Activated CD4-positive, alpha-beta T cell treated with anti-CD3 and anti-CD28 coated beads, Interleukin-2, amount 50 U/mL, for 1 hour (primary cell): ENCODE measurements around the gene GPRIN1.

Experiments
- DNase-seq: peaks from one replicate; pipeline ENCODE4 v3.0.0-alpha.2; 2020

GPRIN1 gene

DNA sequence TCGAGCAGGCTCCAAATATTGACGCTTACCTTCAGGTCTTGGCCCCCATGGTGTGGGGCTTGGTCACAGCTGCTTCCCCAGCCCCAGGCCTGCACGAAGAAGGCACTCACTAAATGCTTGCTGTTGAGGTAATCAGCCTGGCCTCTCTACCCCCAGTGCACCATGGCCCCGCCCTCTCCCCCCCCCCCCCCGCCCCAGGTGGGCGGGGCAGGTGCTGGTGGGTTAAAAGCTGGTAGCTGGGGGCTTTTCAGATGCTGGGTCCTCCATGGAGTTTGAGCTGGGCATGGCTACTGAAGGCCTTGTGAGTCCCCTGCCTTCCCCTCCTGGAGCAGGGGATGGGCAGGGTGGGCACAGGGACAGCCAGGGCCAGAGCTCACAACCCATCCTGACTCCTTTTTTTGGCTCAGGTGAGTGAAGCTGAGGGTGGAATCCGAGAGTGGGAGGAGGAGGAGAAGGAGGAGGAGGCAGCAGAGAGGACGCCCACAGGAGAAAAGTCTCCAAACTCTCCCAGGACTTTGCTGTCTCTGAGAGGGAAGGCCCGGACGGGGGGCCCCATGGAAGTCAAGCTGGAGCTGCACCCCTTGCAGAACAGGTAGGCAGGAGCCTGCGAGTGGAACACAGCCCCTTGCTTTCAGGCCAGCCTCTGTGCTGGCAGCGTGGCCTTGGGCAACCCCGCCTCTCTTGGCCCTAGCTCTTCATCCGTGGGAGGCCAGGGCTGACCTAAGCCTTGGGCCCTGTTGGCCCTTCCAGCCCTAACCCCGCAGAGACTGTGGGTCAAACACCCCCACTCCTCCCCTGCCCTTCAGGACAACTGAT lies 32.9 kb upstream of the GPRIN1 start:
- no peak for DNase-seq

- DNase-seq, result no peak
Measured at GRCh38 chr5:176640616-176641015, 30.7 kb upstream of the GPRIN1 start.

GRCh38 chr5:176639981-176640380 lies 30.0 kb upstream of the GPRIN1 start:
- no peak for DNase-seq

GRCh38 chr5:176639208-176639607 lies 29.3 kb upstream of the GPRIN1 start:
- DNase-seq, result no peak

DNA sequence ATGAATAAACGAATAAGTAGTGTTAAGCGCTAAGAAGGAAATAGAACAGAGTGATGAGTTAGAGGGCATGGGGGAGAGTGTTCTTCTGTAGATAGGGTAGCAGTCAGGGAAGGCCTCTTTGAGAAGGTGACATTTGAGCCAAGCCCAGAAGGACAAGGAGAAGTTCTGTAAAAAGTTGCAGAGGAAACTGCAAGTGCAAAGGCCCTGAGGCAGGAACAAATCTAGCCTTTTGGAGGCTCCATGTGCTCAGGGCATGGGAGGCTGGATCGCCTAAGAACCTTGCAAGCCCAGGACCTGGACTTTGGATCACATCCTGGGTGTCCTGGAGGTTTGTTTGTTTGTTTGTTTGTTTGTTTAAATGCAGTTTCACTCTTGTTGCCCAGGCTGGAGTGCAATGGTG lies 28.5 kb upstream of the GPRIN1 start:
- no peak for DNase-seq

- no peak for DNase-seq
Measured at GRCh38 chr5:176637556-176637955, 27.6 kb upstream of the GPRIN1 start.

DNA sequence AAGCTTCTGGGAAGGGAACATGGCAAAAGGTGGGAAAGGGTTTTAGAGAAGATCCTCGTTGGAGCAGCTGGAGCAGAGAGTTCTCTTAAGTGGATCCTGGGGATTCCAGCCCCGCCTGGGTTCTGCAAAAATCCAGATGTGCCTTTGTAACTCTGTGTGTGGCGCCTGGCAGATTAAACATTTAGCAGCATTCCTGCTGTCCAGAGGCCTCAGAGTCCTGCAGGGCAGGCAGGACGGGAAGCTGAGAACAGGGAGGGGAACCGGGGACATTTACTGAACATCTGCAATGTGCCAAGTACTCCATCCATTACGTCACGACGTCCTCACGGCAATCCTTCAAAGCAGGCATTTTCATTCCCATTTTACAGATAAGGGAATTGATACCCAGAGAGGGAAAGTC lies 26.5 kb upstream of the GPRIN1 start:
- no peak for DNase-seq

GRCh38 chr5:176633598-176633997 lies 23.6 kb upstream of the GPRIN1 start:
- DNase-seq, result no peak

GRCh38 chr5:176632745-176633144 lies 22.8 kb upstream of the GPRIN1 start:
- DNase-seq, result no peak

DNA sequence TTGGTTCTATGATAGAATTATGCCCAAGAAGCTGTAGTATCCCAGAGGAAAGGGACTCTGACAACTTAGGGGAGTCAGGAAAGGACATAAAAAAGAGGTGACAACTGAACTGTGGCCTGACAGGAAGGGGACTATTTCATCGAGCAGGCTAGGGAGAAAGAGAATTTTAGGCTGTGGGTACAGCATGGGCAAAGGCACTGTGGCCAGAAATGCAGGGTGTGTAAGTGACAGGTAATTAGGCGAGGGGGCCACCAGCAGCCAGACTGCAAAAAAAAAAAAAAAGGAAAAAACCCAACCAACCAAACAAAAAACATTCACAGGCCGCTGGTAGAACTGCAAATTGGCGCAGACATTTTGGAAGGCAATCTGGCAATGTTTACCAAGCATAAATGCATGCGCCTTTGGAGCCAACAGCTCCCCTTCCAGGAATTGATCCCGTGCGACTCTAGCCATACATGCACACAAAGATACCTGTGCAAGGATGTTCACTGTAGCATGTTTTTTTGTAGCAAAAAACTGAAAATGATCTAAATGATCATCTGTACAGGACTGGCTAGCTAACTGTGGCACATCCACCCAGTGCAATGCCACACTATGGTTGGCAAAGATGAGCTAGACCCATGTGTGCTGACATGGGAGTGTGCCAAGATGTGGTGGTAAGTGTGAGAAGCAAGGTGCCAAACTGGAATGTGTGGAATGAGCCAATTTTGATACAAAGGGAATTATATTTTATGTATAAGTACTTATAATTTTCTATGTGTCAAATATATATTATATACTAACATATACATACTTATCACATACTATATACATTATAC lies 21.6 kb upstream of the GPRIN1 start:
- no peak for DNase-seq

DNA sequence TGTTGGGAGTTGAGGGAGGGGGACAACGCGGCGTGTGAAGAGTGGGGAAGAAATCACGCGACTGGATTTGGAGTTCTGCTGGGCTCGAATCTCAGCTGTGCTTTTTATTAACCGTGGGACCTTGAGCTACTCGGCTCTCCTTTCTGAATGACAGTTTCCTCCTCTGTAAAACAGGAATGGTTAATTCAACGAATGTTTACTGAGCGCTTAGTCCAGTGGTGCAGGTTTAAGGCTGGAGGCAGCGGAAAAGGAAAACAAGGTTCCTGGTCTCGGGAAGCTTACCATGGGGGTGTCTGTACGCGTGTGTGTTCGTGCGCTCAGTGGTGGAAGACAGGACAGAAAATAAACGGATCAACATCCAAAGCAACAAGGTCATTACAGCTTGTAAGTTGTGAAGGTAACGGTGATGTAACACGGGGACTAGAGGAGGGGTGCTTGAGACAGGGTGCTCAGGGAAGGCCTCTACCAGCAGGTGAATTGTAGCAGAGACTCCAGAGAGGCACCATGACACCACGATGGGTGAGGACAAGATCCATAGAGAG lies 20.8 kb upstream of the GPRIN1 start:
- DNase-seq, result no peak

- DNase-seq, result no peak
Measured at GRCh38 chr5:176629853-176630680, 20.1 kb upstream of the GPRIN1 start, which contains the start of the genes EIF4E1B and SNCB. EIF4E1B (plus strand) TSS chr5:176630675; CDS start chr5:176642788, 12,113 bp downstream. SNCB (minus strand) TSS chr5:176630534; CDS start chr5:176629654, 880 bp downstream.

DNA sequence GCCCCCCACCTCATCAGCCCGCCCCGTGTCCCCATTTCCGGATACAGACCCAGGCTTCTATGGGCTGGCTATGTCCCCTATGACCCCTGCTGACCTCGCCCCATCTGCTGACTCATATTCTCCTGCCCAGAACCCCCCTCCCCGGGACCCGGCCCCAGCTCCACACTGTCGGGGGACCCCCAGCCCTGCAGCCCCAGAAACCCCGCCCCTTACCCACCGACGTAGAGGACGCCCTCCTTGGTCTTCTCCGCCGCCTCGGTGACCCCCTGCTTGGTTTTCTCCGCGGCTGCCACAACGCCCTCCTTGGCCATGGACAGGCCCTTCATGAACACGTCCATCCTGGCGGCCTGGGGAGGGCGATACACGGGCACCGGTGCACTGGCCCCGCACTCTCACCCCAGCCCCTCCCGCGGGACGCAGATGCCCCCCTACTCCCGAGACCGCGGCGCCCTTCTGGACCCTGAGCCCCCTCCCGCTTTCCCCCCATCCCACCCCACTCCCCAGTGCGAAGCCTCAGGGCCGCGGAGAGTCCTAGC lies 19.4 kb upstream of the GPRIN1 start:
- DNase-seq, result no peak

DNA sequence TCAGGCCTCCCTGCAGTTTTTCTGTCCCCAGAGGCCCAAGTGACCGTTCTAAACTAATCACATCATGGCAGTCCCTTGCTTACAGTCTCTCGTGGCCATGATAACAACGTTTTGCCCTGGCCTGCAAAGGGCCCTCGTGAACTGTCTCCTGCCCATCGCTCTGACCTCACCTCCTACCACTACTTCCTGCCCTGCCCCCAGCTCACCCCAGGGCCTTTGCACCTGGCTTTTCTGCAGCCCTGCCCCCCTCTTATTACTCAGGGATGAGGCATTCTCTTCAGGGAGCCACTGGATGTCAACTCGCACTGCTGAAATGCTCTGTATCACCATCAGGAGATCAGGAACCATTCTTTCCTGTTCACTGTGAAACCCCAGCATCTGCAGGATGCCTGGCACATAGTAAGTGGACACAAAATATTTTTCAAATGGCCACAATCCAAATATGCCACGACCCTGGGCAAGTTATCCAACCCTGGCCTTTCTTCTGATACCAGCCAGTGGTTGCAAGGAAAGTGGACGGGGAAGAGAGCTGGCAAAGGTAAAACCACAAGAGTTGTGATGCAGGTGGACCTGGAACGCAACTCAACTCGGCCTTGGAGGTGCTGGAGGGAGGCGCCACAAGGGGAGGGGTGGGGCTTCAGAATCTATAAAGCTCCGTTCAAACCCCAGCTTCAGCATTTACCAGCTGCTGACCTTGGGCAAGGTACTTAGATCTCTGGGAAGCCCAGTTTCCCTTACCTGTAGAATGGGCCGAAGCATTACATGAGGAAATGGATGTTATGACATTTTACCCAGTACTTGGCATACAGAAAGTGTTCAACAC lies 18.7 kb upstream of the GPRIN1 start:
- DNase-seq, result no peak

- DNase-seq, result no peak
Measured at GRCh38 chr5:176627582-176627981, 17.6 kb upstream of the GPRIN1 start.

DNA sequence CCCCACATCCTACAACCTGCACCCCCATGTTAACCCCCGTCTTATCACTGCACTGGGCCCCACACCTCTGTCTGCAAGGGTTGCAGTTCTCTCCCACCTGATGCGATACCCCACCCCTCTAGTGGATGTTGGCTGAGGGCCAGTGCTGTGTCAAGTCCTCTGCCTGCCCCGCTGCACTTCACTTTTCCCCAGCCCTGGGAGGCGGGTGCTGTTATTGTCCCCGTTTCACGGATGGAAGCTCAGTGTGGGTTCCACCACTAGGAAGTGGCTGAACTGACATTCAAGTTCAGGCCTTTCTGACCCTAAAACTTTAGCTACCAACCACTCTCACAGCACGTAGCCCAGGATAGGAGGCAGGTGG lies 16.9 kb upstream of the GPRIN1 start:
- DNase-seq, result no peak

GRCh38 chr5:176625966-176626875 lies 16.3 kb upstream of the GPRIN1 start:
- DNase-seq, result no peak

GRCh38 chr5:176625512-176625911 lies 15.6 kb upstream of the GPRIN1 start:
- DNase-seq, result no peak

- DNase-seq, result no peak
Measured at GRCh38 chr5:176624938-176625337, 15.0 kb upstream of the GPRIN1 start.

DNA sequence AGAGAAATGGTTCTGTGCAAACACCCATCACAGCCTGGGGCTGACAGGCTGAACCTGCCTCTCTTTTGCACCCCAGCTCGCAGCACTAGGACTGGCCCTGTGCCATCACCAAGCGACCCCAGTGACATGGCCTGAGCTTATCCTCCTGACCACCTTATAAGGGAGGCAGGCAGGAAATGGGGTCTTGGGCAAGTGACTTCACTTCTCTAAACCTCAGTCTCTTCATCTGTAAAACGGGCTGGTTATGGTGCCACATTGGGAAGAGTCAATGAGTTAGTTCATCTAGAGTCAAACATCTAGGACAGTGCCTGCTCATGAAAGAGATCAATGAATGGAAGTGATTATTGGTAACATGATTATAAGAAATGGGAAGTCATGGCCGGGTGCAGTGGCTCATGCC lies 14.2 kb upstream of the GPRIN1 start:
- DNase-seq, result no peak

DNA sequence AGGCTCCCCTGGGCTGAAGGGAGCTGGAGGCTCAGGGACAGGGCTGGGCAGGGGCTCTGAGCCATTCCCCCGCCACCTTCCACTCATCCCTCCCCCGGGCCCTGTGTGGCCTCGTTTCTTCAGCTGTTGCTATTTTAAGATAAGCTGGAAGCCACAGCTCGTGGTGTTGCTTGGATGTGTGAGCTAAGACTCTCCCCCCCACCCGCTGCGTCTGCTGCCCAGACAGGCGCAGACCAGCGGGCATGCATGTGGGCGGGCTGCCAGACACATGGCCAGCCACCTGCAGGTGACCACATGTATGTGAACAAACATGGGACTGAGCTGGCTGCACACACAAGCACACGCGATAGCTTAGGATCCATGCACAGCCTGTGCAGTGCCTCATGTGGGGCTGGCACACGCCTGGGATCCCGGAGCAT lies 11.7 kb upstream of the GPRIN1 start:
- no peak for DNase-seq
